GM23248 (cell line): ENCODE measurements around the gene HTN3.
"Not testable (repeated sequence)": the region's sequence is repeated elsewhere in the genome, so short reads cannot be mapped to it uniquely, and the experiment has no call there.

Experiments
- EZH2 ChIP-seq: fragments of 200-600 bp; sonication (generic); IDR thresholded peaks from 2 replicates; pipeline ENCODE4 v1.6.1; 2018; ENCODE audit warnings: antibody characterized with exemption, mild to moderate bottlenecking; ENCODE audit not compliant: insufficient read depth, poor library complexity, severe bottlenecking
- EZH2phosphoT487 ChIP-seq: fragments of 200-600 bp; sonication (generic); IDR thresholded peaks from 2 replicates; pipeline ENCODE4 v1.6.1; 2018; ENCODE audit warnings: antibody characterized with exemption, moderate library complexity, mild to moderate bottlenecking, low read depth; ENCODE audit not compliant: insufficient read depth

GRCh38 chr4:70050138-70050537 is 21.9 kb downstream of the HTN3 start, which contains the start of gene HTN1:
- not testable (repeated sequence) for TF ChIP-seq EZH2phosphoT487, EZH2
